Activated naive CD8-positive, alpha-beta T cell (primary cell): ENCODE measurements around the gene PSAP.
"Not testable (repeated sequence)": the region's sequence is repeated elsewhere in the genome, so short reads cannot be mapped to it uniquely, and the experiment has no call there.

Source experiments
- H3K27ac Mint-ChIP-seq: one replicate; pipeline ENCODE4 v1.8.0; 2021; ENCODE audit warnings: mixed read lengths
- H3K27me3 Mint-ChIP-seq: one replicate; pipeline ENCODE4 v1.8.0; 2021; ENCODE audit warnings: mixed read lengths
- H3K36me3 Mint-ChIP-seq: one replicate; pipeline ENCODE4 v1.8.0; 2021; ENCODE audit warnings: mixed read lengths
- H3K4me1 Mint-ChIP-seq: one replicate; pipeline ENCODE4 v1.8.0; 2021; ENCODE audit warnings: low read depth, mixed read lengths
- H3K4me3 Mint-ChIP-seq: one replicate; pipeline ENCODE4 v1.8.0; 2021; ENCODE audit warnings: mild to moderate bottlenecking, mixed read lengths
- H3K9me3 Mint-ChIP-seq: one replicate; pipeline ENCODE4 v1.8.0; 2021; ENCODE audit warnings: low read depth, mixed read lengths

The PSAP gene

GRCh38 chr10:71881307-71881624 lies 30.2 kb upstream of the PSAP start:
- H3K27ac Mint-ChIP-seq, H3K27me3 Mint-ChIP-seq, H3K36me3 Mint-ChIP-seq, H3K4me3 Mint-ChIP-seq, H3K9me3 Mint-ChIP-seq: not testable (repeated sequence)
- peaks cover 21% of the 10 kb centered on the region for H3K4me1 Mint-ChIP-seq

- no peaks in the 10 kb centered on the region for H3K27me3 Mint-ChIP-seq
Observed at GRCh38 chr10:71880425-71881306, 29.6 kb upstream of the PSAP start.

GRCh38 chr10:71878327-71879034 lies 27.4 kb upstream of the PSAP start:
- Mint-ChIP-seq H3K27ac (no peak overlapping the region), H3K4me1 (peaks cover 20% of the 10 kb centered on the region), H3K9me3 (no peaks in the 10 kb centered on the region), H3K36me3 (no peaks in the 10 kb centered on the region), H3K4me3 (peak overlapping the region; percentile 20), H3K27me3 (no peaks in the 10 kb centered on the region)

More at GRCh38 chr10:71880425-71881306, 29.6 kb upstream of the PSAP start:
- peak overlapping the region; percentile 30 for H3K27ac Mint-ChIP-seq
- no peaks in the 10 kb centered on the region for H3K36me3 Mint-ChIP-seq
- peaks cover 21% of the 10 kb centered on the region for H3K4me1 Mint-ChIP-seq
- H3K9me3 Mint-ChIP-seq: no peaks in the 10 kb centered on the region
- H3K4me3 Mint-ChIP-seq: no peak overlapping the region

- no peak overlapping the region for H3K27ac Mint-ChIP-seq
- no peaks in the 10 kb centered on the region for H3K9me3 Mint-ChIP-seq
- H3K4me1 Mint-ChIP-seq: peaks cover 14% of the 10 kb centered on the region
- H3K27me3 Mint-ChIP-seq: no peaks in the 10 kb centered on the region
- peak overlapping the region; percentile 17 for H3K4me3 Mint-ChIP-seq
- no peaks in the 10 kb centered on the region for H3K36me3 Mint-ChIP-seq
Observed at GRCh38 chr10:71877821-71878220, 26.8 kb upstream of the PSAP start.

GRCh38 chr10:71874680-71875354 lies 23.8 kb upstream of the PSAP start:
- H3K27ac Mint-ChIP-seq: not testable (repeated sequence)

GRCh38 chr10:71873582-71874211 lies 22.6 kb upstream of the PSAP start:
- H3K27me3 Mint-ChIP-seq: no peaks in the 10 kb centered on the region
- H3K27ac Mint-ChIP-seq: no peak overlapping the region
- H3K4me3 Mint-ChIP-seq: no peak overlapping the region
- no peaks in the 10 kb centered on the region for H3K36me3 Mint-ChIP-seq
- H3K9me3 Mint-ChIP-seq: no peaks in the 10 kb centered on the region
- H3K4me1 Mint-ChIP-seq: peaks cover 11% of the 10 kb centered on the region

More at GRCh38 chr10:71874680-71875354, 23.8 kb upstream of the PSAP start:
- H3K9me3 Mint-ChIP-seq, H3K27me3 Mint-ChIP-seq, H3K36me3 Mint-ChIP-seq, H3K4me3 Mint-ChIP-seq: not testable (repeated sequence)
- peaks cover 13% of the 10 kb centered on the region for H3K4me1 Mint-ChIP-seq

- not testable (repeated sequence) for H3K27me3 Mint-ChIP-seq, H3K4me3 Mint-ChIP-seq, H3K27ac Mint-ChIP-seq, H3K36me3 Mint-ChIP-seq, H3K4me1 Mint-ChIP-seq, H3K9me3 Mint-ChIP-seq
Observed at GRCh38 chr10:71869601-71870000, 18.6 kb upstream of the PSAP start.

GRCh38 chr10:71868192-71868697 lies 17.2 kb upstream of the PSAP start:
- no peak overlapping the region for H3K27ac Mint-ChIP-seq
- peaks cover 2% of the 10 kb centered on the region for H3K27me3 Mint-ChIP-seq
- peaks cover 2% of the 10 kb centered on the region for H3K4me1 Mint-ChIP-seq
- no peaks in the 10 kb centered on the region for H3K9me3 Mint-ChIP-seq
- no peaks in the 10 kb centered on the region for H3K36me3 Mint-ChIP-seq
- no peak overlapping the region for H3K4me3 Mint-ChIP-seq

GRCh38 chr10:71865561-71866041 lies 14.6 kb upstream of the PSAP start:
- Mint-ChIP-seq H3K27me3 (peaks cover 2% of the 10 kb centered on the region), H3K27ac (no peak overlapping the region), H3K9me3 (no peaks in the 10 kb centered on the region), H3K36me3 (no peaks in the 10 kb centered on the region), H3K4me3 (no peak overlapping the region), H3K4me1 (peaks cover 2% of the 10 kb centered on the region)

- Mint-ChIP-seq H3K36me3 (no peaks in the 10 kb centered on the region), H3K27ac (no peak overlapping the region), H3K4me1 (peaks cover 2% of the 10 kb centered on the region)
Observed at GRCh38 chr10:71864911-71865361, 13.9 kb upstream of the PSAP start.

GRCh38 chr10:71863203-71863602 lies 12.2 kb upstream of the PSAP start:
- no peaks in the 10 kb centered on the region for H3K9me3 Mint-ChIP-seq
- no peaks in the 10 kb centered on the region for H3K36me3 Mint-ChIP-seq
- no peak overlapping the region for H3K4me3 Mint-ChIP-seq
- no peaks in the 10 kb centered on the region for H3K27me3 Mint-ChIP-seq
- peaks cover 2% of the 10 kb centered on the region for H3K4me1 Mint-ChIP-seq
- H3K27ac Mint-ChIP-seq: no peak overlapping the region

More at GRCh38 chr10:71864911-71865361, 13.9 kb upstream of the PSAP start:
- Mint-ChIP-seq H3K9me3 (no peaks in the 10 kb centered on the region), H3K4me3 (no peak overlapping the region), H3K27me3 (peaks cover 2% of the 10 kb centered on the region)

GRCh38 chr10:71860243-71861029 lies 9.4 kb upstream of the PSAP start:
- H3K27ac Mint-ChIP-seq: peak overlapping the region; percentile 46

GRCh38 chr10:71857934-71858890 lies 7.2 kb upstream of the PSAP start:
- H3K27me3 Mint-ChIP-seq: no peaks in the 10 kb centered on the region
- H3K4me3 Mint-ChIP-seq: no peak overlapping the region
- no peaks in the 10 kb centered on the region for H3K9me3 Mint-ChIP-seq
- H3K4me1 Mint-ChIP-seq: no peaks in the 10 kb centered on the region
- no peak overlapping the region for H3K27ac Mint-ChIP-seq
- no peaks in the 10 kb centered on the region for H3K36me3 Mint-ChIP-seq

More at GRCh38 chr10:71860243-71861029, 9.4 kb upstream of the PSAP start:
- Mint-ChIP-seq H3K9me3 (no peaks in the 10 kb centered on the region), H3K27me3 (no peaks in the 10 kb centered on the region), H3K4me1 (peaks cover 2% of the 10 kb centered on the region), H3K36me3 (no peaks in the 10 kb centered on the region), H3K4me3 (no peak overlapping the region)
